IPS-11a (cell line): ENCODE measurements around the gene GPAM.

Experiments
- H3K4me3 ChIP-seq: one replicate; pipeline ENCODE4 v1.5.1; 2013; ENCODE audit warnings: low read depth, low read length, control low read depth

The GPAM gene

DNA sequence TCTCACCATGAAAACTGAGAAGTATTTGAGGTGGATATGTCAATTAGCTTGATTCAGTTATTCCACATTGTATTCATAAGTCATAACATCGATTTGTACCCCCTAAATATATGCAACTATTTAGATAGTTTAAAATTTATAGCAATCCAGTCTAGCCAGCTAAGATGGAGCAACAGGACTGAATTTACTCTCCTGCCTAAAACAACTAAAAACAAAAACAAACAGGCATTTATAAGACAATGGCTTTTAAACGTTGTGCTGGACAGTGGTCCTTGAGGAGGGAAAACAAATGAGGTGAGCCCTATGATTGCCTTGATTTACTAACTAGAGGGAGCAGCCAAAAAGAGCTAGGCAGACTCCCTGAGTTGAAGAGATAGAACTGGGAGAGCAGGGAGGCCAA lies 814 bp upstream of the GPAM start:
- H3K4me3 ChIP-seq = peak overlapping the region; percentile 90

DNA sequence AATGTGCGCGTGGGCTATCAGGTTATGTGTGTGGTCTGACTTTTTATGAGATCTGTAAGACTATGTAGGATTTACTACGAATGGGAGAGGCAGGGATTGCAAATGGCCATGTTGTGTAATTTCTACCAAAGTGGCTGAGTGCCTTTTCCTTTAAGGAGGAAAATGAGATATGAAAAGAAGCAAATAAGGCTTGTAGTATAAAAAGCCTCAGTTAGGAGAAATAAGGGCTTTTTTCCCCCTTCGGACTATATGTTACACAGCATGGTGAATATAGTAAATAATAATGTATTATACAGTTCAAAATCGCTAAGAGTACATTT lies 447 bp upstream of the GPAM start:
- peak overlapping the region; percentile 90 for H3K4me3 ChIP-seq

DNA sequence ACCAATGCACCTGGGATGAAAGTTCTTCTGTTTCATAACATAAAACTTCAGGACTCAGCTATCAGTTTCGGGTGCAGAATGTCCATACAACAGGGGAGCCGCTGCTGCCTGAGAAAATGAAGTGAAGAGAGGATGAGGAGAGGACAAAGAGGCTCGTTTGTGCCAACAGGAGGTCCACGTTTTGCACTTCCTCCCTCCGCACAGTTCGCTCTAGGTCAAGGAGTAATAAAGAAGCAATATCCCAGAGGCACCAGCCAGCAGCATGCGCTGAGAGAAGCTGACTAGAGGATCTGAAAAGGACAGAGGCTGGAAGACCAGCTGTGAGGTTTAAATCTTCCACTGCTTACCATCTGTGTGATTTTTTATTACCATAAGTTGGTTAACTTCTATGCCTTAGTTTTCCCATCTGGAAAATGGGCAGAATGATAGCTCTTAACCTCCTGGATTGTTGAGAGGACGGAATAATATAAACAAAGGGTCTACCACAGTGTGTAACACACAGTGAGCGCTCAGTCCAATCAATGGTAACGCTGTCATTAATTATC lies 709 bp downstream of the GPAM start:
- H3K4me3 ChIP-seq = peak overlapping the region; percentile 90

DNA sequence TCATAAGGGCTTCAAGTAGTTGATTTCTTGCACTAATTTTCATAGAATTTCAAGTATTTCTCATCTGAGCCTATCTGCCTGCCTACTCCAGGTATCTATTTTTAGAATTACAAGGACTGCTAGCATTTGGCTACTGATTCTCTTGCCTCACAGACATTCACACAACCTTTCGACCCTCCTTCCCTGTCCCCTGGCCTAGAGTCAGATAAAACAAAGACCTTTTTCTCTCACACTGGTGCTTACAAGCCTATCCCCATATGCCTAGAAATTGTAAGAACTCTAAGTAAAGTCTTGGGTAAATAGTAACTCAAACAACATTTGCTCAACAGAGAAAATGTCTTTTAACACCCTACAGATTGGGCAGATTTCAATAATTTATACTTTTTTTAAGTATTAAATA lies 6.3 kb downstream of the GPAM start:
- no peak overlapping the region for H3K4me3 ChIP-seq

DNA sequence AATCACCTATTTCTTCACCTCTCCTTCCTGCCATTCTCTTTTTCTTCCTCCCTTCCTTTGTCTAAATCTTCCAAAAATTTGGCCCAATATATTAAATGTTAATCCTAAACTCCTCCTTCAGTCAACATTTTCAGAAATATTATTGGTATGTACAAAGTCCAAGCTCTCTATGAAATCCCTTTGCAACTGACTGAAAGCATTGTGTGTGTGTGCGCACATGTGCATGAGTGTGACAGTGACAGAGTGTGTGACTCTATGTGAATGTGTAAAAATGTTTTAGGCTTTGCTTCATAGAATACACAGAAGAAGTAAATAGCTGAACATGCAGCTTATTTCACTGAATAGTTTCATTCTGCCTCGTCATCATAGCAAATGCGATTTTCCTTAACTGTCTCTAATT lies 7.0 kb downstream of the GPAM start:
- H3K4me3 ChIP-seq = no peak overlapping the region

DNA sequence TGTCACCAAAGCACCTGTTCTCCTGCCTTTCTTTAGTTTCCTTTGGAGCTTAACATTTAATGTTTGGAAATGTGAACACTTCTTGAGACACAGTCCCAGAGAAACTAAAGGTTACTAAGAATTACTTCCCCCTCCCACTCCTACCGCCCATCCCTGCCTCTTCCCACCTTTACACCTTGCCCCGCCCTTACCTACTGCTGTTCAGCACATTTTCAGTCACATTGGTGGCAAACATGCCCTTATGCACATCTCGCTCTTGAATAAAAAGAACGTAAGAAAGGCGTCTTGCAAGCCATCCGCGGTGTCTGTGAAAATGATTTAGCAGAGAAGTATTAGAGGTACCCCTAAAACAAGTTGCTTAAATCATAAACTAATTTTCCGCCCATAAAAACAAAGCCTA lies 8.2 kb downstream of the GPAM start:
- H3K4me3 ChIP-seq = no peak overlapping the region

DNA sequence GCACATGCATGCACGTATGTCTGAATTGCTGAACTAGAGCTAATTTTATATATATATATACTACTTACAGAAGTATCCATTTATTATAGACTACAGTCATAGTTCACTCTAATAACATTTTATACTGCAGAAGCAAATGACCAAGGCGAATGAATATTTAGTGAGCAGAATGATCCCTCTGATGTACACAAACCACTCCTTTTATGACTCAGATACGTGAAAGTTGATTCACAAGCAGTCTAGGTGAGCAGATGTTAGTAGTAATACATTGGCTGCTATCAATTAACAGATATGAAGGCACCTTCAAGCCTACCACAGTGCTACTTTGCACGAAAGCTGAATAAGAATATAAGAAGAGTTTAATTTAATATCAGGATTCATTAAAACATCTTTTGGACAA lies 10.4 kb downstream of the GPAM start:
- H3K4me3 ChIP-seq = no peak overlapping the region

DNA sequence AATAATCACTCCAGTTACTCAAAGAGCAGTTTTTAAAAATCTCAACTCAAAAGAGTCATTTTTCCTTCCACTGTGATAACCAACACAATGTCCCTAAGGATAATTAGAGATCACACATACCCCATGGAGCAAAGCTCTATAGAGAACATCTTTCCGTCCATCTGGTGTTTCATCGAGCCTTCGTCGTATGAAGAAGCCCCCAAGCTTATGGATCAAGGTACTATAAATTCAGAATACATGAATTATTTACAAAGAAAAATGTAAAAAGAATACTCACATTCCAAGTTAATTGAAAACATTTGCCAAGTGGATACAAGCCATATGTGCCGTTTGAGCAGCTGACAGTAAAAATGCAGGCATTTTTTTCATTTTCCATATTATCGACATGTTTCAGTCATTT lies 14.8 kb downstream of the GPAM start:
- no peak overlapping the region for H3K4me3 ChIP-seq

DNA sequence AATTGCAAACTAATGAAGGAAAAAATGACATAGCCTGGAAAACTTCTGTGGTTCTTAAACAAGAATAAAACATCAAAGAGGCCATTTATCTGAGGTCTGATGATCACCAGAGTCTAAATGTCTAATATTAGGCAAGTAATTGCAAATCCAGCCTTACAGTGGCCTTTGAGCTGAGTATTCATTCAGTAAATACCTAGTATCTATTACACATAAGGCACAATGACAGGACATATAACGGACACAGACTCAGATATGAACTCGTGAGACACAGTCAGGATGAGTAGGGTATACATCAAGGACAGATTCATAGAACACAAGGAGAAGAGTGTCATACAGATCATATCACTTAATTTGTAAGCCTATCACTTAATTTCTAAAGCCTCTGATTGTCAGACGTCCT lies 16.8 kb downstream of the GPAM start:
- no peak overlapping the region for H3K4me3 ChIP-seq

DNA sequence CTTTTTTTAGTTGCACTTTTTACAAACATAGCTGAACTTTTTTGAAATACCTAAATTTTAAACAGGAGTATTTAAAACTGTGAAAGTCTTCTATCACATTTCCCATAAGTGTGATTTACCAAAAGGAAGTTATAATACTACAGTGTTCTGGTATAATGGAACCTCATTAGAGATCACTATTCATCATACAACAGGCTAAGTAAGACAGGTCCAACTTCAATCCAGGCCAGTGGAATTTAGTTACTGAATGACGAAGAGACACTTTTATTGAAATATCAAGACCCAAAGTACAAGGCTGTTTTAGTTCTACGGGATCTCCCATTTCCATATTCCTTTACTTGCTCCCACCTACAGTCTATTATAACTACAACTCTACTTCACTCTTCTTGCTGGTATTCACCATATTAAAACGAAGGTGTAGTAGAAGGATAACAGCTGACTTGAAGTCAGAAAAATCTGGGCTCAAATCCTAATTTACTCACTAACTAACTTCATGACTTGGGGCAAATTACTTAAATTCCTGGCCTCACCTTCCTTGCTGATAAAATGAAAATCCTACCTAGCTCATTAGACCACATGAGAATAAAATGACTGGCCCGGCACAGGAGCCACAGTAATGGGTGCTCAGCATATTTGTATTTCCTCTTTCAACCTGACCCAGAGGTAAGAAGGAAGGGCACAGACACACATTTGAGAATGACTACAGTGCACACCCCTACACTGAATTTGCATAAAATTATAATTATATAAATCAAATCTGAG lies 21.6 kb downstream of the GPAM start:
- no peak overlapping the region for H3K4me3 ChIP-seq

DNA sequence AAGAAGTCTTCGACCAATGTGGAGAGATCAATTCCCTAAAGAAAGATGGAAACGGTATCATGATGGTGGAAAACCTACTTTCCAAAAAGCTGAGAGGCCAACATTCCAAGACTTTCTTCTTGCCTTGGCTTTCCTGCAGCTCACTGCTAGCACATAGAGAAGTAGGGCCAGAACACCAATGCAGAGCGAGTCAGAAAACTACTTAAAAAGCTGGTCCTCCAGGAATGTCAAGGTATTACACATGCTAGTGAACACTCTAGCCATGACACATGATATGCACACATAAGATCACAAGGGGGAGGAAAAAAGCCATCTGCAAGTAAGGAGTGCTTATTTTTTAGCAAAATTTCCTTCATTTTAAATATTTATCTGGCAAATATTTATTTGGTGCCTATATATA lies 22.7 kb downstream of the GPAM start:
- no peak overlapping the region for H3K4me3 ChIP-seq

DNA sequence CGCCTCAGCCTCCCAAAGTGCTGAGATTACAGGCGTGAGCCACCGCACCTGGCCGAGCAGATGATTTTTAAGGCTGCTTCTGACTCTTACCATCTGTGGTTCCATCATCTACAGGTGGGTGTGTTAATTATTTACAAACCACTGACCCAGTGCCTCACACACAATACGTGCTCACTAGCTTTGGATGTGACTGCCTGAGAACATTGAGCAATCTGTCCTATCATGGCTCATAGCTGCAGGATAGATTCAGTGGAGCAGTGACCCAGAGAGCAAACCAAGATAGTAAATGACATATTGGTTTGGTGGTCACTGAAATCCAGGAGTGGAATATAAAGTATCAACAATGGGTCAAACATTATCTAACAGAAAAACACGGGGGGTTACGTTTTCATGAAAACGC lies 24.1 kb downstream of the GPAM start:
- no peak overlapping the region for H3K4me3 ChIP-seq

DNA sequence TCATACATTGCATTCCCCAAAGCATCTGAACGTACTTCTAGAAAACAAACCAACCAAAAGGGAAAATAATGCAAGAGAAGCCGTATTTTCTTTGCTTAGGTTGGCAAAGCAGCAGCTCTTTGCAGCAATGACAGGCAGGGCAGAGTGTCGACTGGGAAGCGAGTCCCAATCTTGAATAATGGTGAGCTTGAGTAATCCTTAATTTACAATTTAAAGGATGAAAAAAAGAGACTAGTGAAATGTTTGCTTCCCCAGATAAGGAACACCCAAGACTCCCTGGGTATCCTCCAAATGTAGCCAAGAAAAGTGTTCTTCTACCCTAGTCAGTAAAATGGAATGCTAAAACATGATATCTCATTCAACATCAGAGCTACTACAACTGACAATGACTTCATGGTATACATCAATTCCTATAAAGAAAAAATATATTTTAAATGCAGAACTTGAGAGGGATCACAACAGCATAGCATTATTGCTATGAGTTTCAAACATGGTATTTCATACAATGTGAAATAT lies 32.0 kb downstream of the GPAM start:
- no peak overlapping the region for H3K4me3 ChIP-seq

DNA sequence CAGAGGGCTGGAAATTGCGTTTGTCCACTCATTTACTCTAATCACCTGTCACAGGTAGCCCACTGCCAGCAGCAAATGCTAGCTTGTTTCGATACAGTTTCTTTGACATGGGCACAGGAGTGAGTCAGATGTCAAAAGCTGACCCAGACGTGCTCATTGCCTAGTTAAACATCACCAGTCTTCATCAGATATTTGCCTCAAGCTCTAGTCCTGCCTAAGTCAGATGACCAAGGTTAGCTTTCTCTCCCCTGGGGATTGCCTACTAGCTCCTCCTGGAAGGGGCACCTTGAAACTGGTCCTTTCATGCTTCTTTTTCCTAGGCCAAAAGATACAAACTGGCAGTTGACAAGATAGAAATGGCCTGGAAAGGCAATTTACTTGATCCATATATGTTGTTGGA lies 35.2 kb downstream of the GPAM start:
- no peak overlapping the region for H3K4me3 ChIP-seq

DNA sequence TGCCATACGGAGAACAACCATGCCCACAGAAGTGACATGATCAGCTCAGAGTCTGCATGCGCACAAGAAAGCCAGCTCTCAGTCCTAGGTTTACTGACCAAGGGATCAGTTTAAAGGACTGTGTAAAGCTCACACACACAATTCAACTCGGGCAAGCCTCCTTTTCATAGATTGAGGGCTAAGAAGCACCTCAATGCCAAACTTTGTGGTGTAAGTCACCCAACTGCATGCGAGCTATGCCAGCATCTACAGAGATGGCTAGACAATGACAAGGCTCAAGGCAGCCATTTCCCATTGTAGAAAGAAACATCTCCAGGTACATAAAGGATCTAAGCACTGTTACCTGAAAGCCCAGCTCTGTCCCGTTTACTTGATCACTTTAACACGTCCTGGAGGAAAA lies 36.8 kb downstream of the GPAM start:
- H3K4me3 ChIP-seq = no peak overlapping the region

DNA sequence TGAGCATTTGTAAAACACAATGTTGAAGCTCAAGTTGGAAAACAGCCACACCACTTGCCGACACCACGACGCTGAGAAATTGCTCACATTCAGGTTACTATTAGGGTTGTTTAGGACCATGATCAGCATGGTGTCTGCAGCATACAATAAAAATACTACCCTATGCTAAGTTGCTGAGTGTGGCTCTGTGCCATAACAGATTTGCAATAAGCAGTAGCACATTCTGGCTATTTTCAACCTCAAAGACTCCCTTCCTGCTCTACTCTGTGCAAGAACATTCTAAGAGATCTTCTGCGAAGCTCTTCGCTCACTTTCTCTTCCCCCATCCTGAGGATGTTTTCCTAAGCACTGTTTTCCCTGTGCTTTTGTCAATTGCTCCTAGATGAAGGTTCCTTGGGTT lies 38.3 kb downstream of the GPAM start:
- H3K4me3 ChIP-seq = no peak overlapping the region

DNA sequence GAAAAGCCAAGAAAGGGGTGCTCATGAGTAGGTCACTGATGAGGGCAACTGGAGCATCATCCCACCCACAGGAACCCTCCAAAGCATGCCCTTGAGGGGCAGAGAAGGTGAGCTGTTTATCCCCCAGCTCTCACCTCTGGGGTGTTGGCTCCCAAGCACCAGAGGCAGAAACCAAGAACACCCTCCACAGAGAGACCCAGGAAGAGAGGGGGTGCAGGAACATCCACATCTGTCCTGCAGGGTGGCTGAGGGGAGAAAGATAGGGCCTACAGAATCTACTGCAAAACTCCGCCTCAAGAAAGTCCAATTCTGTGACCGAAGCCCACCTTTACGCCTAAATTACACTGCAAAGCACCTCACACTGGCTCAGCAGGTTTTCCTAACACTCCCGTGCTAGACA lies 40.1 kb downstream of the GPAM start:
- no peak overlapping the region for H3K4me3 ChIP-seq

DNA sequence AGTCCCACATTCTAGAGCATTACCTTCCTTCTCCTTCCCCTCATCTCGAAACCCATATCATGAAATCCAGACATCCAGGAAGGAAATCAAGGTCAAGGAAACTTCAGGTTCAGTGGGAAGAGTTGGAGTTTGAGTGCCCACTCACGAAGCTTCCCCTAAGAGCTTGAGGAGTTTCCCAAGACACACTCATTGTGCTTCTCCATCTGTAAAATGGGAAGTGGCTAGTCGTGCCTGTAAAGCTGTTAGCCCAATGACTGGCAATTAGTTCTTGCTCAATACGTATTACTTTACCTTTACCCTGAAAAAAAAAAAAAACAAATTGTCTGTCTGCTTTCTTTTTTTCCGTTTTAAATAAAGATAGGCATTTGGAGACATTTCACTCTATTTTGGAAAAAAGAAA lies 42.3 kb downstream of the GPAM start:
- no peak overlapping the region for H3K4me3 ChIP-seq

DNA sequence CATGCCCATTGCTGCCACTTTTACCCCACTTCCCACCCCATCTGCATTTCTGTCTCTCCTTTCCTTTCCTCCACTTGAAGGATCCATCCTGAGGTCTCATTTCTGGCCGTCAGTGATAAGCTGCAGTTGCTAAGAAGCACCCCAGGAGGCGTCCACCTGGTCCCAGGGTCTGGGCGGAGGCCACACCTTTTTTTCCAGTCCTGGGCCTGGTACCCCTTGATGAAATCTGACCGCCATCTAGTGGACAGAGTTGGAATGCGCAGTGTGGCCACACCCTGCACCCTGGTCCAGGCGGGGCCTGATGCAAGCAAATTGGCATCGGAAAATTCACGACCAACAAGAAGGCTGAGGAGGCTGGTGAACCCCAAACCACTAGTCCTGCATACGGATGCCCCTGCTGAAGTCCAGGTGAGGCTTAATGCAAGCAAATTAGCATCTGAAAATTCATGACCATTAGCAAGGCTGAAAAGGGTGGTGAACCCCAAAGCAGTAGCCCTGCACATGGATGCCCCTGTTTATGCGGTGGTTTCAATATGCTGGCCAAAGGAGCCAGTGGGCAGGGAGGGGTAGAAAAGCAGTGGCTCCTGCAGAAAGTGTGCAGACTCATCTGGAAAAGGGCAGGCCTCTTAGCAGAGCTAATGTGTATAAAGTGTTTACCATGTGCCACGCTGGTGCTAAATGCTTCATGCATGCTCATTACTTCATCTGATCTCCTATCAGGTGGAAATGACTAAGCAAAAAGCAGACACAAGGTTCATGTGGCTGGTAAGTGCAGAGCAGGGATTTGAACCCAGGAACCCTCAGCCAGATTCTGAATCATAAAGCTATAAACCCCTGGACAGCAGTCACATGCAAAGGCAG lies 43.2 kb downstream of the GPAM start:
- H3K4me3 ChIP-seq = no peak overlapping the region

DNA sequence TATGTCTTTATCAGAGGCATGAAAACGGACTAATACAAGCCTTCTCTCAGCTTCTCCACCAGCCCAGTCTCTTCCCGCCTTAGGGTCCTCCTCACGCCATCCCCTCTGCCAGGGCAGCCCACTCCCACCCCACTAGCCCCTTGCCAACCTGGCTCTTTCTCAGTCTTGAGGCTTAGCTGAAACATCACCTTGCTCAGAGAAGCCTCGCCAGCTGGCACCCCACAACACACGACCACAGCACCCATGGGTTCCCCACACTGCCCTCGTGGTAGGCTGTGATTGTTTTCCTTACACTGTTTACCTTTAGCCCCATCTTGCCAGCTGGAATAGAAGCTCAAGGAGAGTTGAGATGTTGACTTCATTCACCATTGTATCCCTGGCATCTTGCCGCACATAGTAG lies 44.4 kb downstream of the GPAM start:
- no peak overlapping the region for H3K4me3 ChIP-seq

DNA sequence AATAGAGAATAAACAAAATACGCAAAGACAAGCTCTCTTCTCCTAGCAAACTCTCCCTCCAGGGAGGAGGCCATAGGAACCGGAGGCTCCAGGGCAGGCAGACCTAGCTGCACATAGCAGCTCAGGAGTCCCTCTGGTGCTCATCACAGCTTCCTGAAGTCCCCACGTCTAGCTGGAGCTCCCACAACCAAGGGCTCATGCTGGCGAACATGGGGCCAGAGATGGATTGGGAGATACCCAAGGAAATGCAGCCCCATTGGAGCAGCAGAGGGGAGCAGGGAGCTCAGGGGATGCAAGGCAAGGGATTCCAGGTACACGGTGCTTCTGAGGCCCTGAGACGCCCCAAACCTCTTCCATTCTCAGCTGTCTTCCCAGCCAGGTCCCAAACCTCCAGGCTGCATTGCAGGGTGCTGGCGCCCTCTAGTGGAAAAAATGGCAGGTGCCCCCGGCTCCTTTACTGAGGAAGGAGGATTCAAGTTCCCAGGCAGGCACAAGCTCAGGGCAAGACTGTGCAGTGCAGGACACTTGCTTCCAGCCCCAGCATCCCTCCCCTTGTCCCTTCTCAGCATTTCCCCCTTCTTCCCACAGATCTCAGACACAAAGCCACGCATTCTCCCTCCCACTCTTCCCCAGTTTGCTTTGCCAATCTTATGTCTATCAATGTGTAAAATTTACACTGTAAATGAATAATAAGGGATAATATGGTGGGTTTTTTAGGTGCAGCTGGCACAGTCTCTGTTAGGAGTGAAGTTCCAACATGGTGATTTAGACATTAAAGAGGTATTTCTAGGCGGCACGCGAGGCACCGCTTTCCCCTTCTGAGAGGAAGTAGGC lies 46.2 kb downstream of the GPAM start:
- H3K4me3 ChIP-seq = no peak overlapping the region
